ENCODE measurements around the gene DPYSL5.

DNA sequence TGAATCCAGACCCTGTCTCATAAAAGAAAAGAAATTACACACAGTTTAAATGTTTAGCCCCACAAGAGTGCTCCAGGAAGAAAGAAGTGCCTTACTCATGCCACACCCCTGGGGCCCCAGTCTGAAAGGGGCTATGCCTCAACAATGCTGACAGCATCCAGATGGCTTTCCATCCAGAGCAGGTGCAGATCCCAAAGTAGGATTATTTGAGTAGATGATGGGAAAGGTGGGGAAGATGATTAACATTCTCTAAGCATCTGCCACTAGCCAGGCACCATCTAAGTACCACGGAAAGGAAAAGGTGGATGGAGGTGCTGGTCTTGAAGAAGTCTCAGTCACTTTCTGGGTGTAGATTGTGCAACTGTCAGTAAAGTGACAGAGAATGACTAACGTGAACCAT lies 16.3 kb downstream of the DPYSL5 start:
- TF ChIP-seq EZH2 (IDR thresholded peaks at IDR 0.05; ENCODE audit: low read length, missing control alignments): no peak
- TF ChIP-seq, protein P1, sequence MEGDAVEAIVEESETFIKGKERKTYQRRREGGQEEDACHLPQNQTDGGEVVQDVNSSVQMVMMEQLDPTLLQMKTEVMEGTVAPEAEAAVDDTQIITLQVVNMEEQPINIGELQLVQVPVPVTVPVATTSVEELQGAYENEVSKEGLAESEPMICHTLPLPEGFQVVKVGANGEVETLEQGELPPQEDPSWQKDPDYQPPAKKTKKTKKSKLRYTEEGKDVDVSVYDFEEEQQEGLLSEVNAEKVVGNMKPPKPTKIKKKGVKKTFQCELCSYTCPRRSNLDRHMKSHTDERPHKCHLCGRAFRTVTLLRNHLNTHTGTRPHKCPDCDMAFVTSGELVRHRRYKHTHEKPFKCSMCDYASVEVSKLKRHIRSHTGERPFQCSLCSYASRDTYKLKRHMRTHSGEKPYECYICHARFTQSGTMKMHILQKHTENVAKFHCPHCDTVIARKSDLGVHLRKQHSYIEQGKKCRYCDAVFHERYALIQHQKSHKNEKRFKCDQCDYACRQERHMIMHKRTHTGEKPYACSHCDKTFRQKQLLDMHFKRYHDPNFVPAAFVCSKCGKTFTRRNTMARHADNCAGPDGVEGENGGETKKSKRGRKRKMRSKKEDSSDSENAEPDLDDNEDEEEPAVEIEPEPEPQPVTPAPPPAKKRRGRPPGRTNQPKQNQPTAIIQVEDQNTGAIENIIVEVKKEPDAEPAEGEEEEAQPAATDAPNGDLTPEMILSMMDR (conservative IDR thresholded peaks at IDR 0.05 in 1 of 2, IDR thresholded peaks at IDR 0.05 in 1 of 2; ENCODE audit: low read depth in 1 of 2, low read length in 2 of 2): no peak
